GM12891 (cell line): ENCODE results near the gene CROCC2.

Experiments
- PAX5 ChIP-seq: IDR thresholded peaks from 2 replicates; pipeline ENCODE4 v1.6.1; 2011; ENCODE audit warnings: low read length, moderate library complexity, mild to moderate bottlenecking; ENCODE audit not compliant: insufficient read depth, severe bottlenecking
- POLR2A ChIP-seq: IDR thresholded peaks from 2 replicates; pipeline ENCODE4 v1.6.1; 2011; ENCODE audit warnings: low read depth, low read length, control low read depth
- POLR2AphosphoS5 ChIP-seq: IDR thresholded peaks from 2 replicates; pipeline ENCODE4 v1.6.1; 2011; ENCODE audit warnings: low read depth, low read length, control low read depth
- SPI1 ChIP-seq: IDR thresholded peaks from 2 replicates; pipeline ENCODE4 v1.6.1; 2011; ENCODE audit warnings: low read depth, low read length, control low read depth
- TAF1 ChIP-seq: IDR thresholded peaks from 2 replicates; pipeline ENCODE4 v1.6.1; 2011; ENCODE audit warnings: low read depth, low read length, control low read depth

- no peak for TF ChIP-seq POLR2A
- no peak for TF ChIP-seq POLR2AphosphoS5
- no peak for TF ChIP-seq SPI1
- no peak for TF ChIP-seq TAF1
- TF ChIP-seq PAX5, result no peak
Measured at GRCh38 chr2:240913810-240914644, 7.9 kb downstream of the CROCC2 start.
